H9 (cell line): ENCODE measurements around the gene FANK1. TPM values are rescaled to one million over a fixed set of nuclear protein-coding genes. Genes with fewer than 3 reads are reported as not detected.
A peak's percentile ranks its signal among the peaks of the same experiment; 100 is the strongest.

Experiments used
- DNase-seq: peaks from one replicate; pipeline ENCODE4 v3.0.0-alpha.2; 2017
- H2AFZ ChIP-seq: one replicate; pipeline ENCODE4 v1.6.1; 2013; ENCODE audit warnings: mild to moderate bottlenecking, low read length, control low read depth, moderate library complexity
- H2AK5ac ChIP-seq: 2 replicates; pipeline ENCODE4 v1.6.1; 2013; ENCODE audit warnings: low read length, control low read depth, mixed read lengths; ENCODE audit not compliant: insufficient read length
- H2BK120ac ChIP-seq: one replicate; pipeline ENCODE4 v1.6.1; 2013; ENCODE audit warnings: low read depth, mild to moderate bottlenecking, low read length, control low read depth, inconsistent platforms; ENCODE audit not compliant: poor library complexity, severe bottlenecking
- H2BK12ac ChIP-seq: 2 replicates; pipeline ENCODE4 v1.6.1; 2013; ENCODE audit warnings: low read length, control low read depth, mixed read lengths, low read depth; ENCODE audit not compliant: insufficient read length
- H2BK15ac ChIP-seq: 2 replicates; pipeline ENCODE4 v1.6.1; 2013; ENCODE audit warnings: low read depth, low read length, control low read depth
- H2BK20ac ChIP-seq: one replicate; pipeline ENCODE4 v1.6.1; 2013; ENCODE audit warnings: low read depth, mild to moderate bottlenecking, low read length, control low read depth, inconsistent platforms; ENCODE audit not compliant: poor library complexity, severe bottlenecking
- H2BK5ac ChIP-seq: 2 replicates; pipeline ENCODE4 v1.6.1; 2013; ENCODE audit warnings: low read length, control low read depth, mixed read lengths; ENCODE audit not compliant: insufficient read length
- H3K14ac ChIP-seq: 2 replicates; pipeline ENCODE4 v1.6.1; 2013; ENCODE audit warnings: low read length, control low read depth; ENCODE audit not compliant: insufficient read depth
- H3K18ac ChIP-seq: 2 replicates; pipeline ENCODE4 v1.6.1; 2013; ENCODE audit warnings: low read depth, mild to moderate bottlenecking, mixed read lengths, low read length, control low read depth; ENCODE audit not compliant: insufficient read length
- H3K23ac ChIP-seq: 2 replicates; pipeline ENCODE4 v1.6.1; 2013; ENCODE audit warnings: low read length, control low read depth, mixed read lengths, low read depth; ENCODE audit not compliant: insufficient read length
- H3K23me2 ChIP-seq: 2 replicates; pipeline ENCODE4 v1.6.1; 2013; ENCODE audit warnings: low read depth, mild to moderate bottlenecking, mixed read lengths, low read length, control low read depth; ENCODE audit not compliant: insufficient read length, poor library complexity, severe bottlenecking
- H3K27ac ChIP-seq: 2 replicates; pipeline ENCODE4 v1.5.1; 2013; ENCODE audit warnings: low read length, control low read depth, mixed read lengths, low read depth; ENCODE audit not compliant: insufficient read length
- H3K27me3 ChIP-seq: 2 replicates; pipeline ENCODE4 v1.6.1; 2013; ENCODE audit warnings: low read length, control low read depth, inconsistent platforms; ENCODE audit not compliant: insufficient read depth
- H3K4ac ChIP-seq: 2 replicates; pipeline ENCODE4 v1.6.1; 2013; ENCODE audit warnings: low read depth, mild to moderate bottlenecking, control low read depth, inconsistent platforms, low read length, moderate library complexity
- H3K4me1 ChIP-seq: 2 replicates; pipeline ENCODE4 v1.6.1; 2013; ENCODE audit warnings: low read length, control low read depth, inconsistent platforms; ENCODE audit not compliant: insufficient read depth
- H3K4me2 ChIP-seq: 2 replicates; pipeline ENCODE4 v1.6.1; 2013; ENCODE audit warnings: low read length, control low read depth, mixed read lengths; ENCODE audit not compliant: insufficient read length, insufficient read depth
- H3K56ac ChIP-seq: 2 replicates; pipeline ENCODE4 v1.6.1; 2013; ENCODE audit warnings: low read depth, mild to moderate bottlenecking, mixed read lengths, low read length, control low read depth; ENCODE audit not compliant: insufficient read length
- H3K79me1 ChIP-seq: 2 replicates; pipeline ENCODE4 v1.6.1; 2013; ENCODE audit warnings: low read depth, mild to moderate bottlenecking, moderate library complexity, low read length, control low read depth, inconsistent platforms; ENCODE audit not compliant: insufficient read depth, poor library complexity, severe bottlenecking
- H3K79me2 ChIP-seq: 2 replicates; pipeline ENCODE4 v1.6.1; 2013; ENCODE audit warnings: low read length, control low read depth, inconsistent platforms; ENCODE audit not compliant: insufficient read depth
- H3K9ac ChIP-seq: 2 replicates; pipeline ENCODE4 v1.6.1; 2013; ENCODE audit warnings: low read length, control low read depth, mixed read lengths; ENCODE audit not compliant: insufficient read length; ENCODE audit errors: extremely low read depth
- H3K9me3 ChIP-seq: one replicate; pipeline ENCODE4 v1.6.1; 2013; ENCODE audit warnings: low read depth, low read length, inconsistent platforms; ENCODE audit not compliant: control insufficient read depth
- H3T11ph ChIP-seq: one replicate; pipeline ENCODE4 v1.6.1; 2013; ENCODE audit warnings: mild to moderate bottlenecking, low read length, control low read depth, inconsistent platforms
- H4K20me1 ChIP-seq: one replicate; pipeline ENCODE4 v1.6.1; 2013; ENCODE audit not compliant: control insufficient read depth, insufficient read length, insufficient read depth
- H4K5ac ChIP-seq: 2 replicates; pipeline ENCODE4 v1.6.1; 2013; ENCODE audit warnings: low read depth, mild to moderate bottlenecking, mixed read lengths, low read length, control low read depth; ENCODE audit not compliant: insufficient read length
- H4K8ac ChIP-seq: replicated peaks from 2 replicates; pipeline ENCODE4 v1.6.1; 2013; ENCODE audit warnings: low read length, control low read depth, mixed read lengths, low read depth; ENCODE audit not compliant: insufficient read length
- H4K91ac ChIP-seq: 2 replicates; pipeline ENCODE4 v1.6.1; 2013; ENCODE audit warnings: low read depth, mild to moderate bottlenecking, moderate library complexity, mixed read lengths, low read length, control low read depth; ENCODE audit not compliant: insufficient read length
- H3K27ac Mint-ChIP-seq, 3 experiments: 2 replicates in 2 of 3; 3 replicates in 1 of 3; pipeline ENCODE4 v1.8.0; 2020 to 2021; ENCODE audit warnings: mixed read lengths in 3 of 3, mild to moderate bottlenecking in 1 of 3, moderate library complexity in 1 of 3
- H3K27me3 Mint-ChIP-seq: 2 replicates; pipeline ENCODE4 v1.8.0; 2021; ENCODE audit warnings: low read depth, mild to moderate bottlenecking, moderate library complexity, mixed read lengths
- H3K36me3 Mint-ChIP-seq, 3 experiments: 2 replicates in 2 of 3; 3 replicates in 1 of 3; pipeline ENCODE4 v1.8.0; 2020 to 2021; ENCODE audit warnings: low read depth in 3 of 3, mixed read lengths in 3 of 3; ENCODE audit not compliant: insufficient read depth in 1 of 3
- H3K4me1 Mint-ChIP-seq, 2 experiments: 2 replicates each; pipeline ENCODE4 v1.8.0; 2020; ENCODE audit warnings: mixed read lengths in 2 of 2
- H3K4me3 Mint-ChIP-seq, 2 experiments: 2 replicates in 1 of 2; 3 replicates in 1 of 2; pipeline ENCODE4 v1.8.0; 2020 to 2021; ENCODE audit warnings: mild to moderate bottlenecking in 2 of 2, mixed read lengths in 2 of 2, moderate library complexity in 1 of 2
- H3K9me3 Mint-ChIP-seq, 2 experiments: 2 replicates in 1 of 2; 3 replicates in 1 of 2; pipeline ENCODE4 v1.8.0; 2020; ENCODE audit warnings: mild to moderate bottlenecking in 2 of 2, mixed read lengths in 2 of 2, moderate library complexity in 1 of 2
- WGBS: extraction: QIAGEN DNeasy Blood & Tissue Kit; methylation state at CpG from one replicate; pipeline ENCODE4 v1.1.7; 2013; ENCODE audit warnings: missing lambda C conversion rate, low lambda C conversion rate, mixed read lengths; ENCODE audit not compliant: insufficient read length; ENCODE audit errors: extremely low coverage; 5-methylcytosine and 5-hydroxymethylcytosine counted together
- total RNA-seq: library from RNA; stranded (reverse); gene quantifications from 2 replicates; pipeline ENCODE4 v1.2.1, GENCODE V29; 2021
- TF ChIP-seq, protein P1 (sequence below): fragments of 200-600 bp; sonication (generic); conservative IDR thresholded peaks from 3 replicates; pipeline ENCODE4 v1.8.0; 2021; ENCODE audit warnings: antibody characterized with exemption, mild to moderate bottlenecking

FANK1 gene
- total RNA-seq, 1 experiment from 2014 or later = 0.68 TPM

DNA sequence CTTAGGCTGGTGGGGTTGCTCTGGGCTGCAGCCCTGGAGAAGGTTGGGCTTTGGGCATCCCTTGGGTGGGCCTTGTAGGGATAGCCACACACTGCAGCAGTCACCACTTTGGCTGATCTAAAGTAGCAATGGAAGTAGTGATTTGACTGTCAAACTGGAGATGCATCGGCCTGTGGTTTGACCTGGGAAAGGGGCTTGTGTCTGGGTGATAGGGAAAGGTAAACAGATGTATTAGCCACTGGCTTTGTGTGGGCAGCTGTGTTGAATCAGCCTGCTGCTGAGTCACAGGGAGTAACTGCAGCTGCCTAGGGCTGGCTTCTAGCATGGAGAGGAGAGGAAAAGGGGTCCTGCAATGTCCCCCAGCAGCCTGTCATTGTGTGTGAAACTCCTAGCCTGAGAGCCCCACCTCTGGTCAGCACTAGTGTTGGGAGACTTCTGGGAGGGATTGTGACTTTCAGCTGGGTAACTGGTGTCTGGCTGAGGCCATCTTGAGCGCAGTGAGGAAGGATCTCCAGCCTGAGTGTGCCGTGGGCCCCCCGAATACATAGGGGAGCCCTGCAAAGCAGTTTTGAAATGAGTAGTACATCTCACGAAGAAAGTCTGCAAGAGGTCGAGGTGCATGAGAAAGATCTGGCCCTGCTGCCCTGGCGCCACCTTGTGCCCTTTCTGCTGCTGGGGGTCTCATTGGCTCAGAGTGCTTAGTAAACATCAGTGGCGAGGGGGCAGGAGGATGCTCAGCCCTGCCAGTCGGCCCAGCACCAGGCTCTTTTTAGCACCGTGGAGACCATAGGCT is 117.3 kb downstream of the FANK1 start:
- Histone ChIP-seq H4K5ac (no peak overlapping the region), H3K4ac (no peak overlapping the region), H3K23ac (no peak overlapping the region), H3K18ac (no peak overlapping the region), H2BK15ac (no peak overlapping the region), H3K56ac (no peak overlapping the region), H4K20me1 (no peaks in the 10 kb centered on the region), H3K23me2 (no peaks in the 10 kb centered on the region), H3K14ac (no peak overlapping the region), H3K79me2 (no peaks in the 10 kb centered on the region), H3K9ac (no peak overlapping the region), H3K4me2 (no peak overlapping the region), H2BK5ac (no peak overlapping the region), H3K27ac (no peak overlapping the region), H2AK5ac (no peak overlapping the region), H3K79me1 (no peaks in the 10 kb centered on the region), H4K91ac (no peak overlapping the region), H3K4me1 (no peaks in the 10 kb centered on the region), H3K9me3 (no peaks in the 10 kb centered on the region), H3K27me3 (no peaks in the 10 kb centered on the region; the same call in 1 of the 2 replicates), H2BK20ac (no peak overlapping the region), H4K8ac (no peak overlapping the region), H3T11ph (no peak overlapping the region), H2BK120ac (no peak overlapping the region), H2BK12ac (no peak overlapping the region), H2AFZ (no peak overlapping the region)
- H3K36me3 Mint-ChIP-seq = no peaks in the 10 kb centered on the region; a peak in 1 of 7 replicates
- DNase-seq = peak; percentile 57
- TF ChIP-seq, protein P1, sequence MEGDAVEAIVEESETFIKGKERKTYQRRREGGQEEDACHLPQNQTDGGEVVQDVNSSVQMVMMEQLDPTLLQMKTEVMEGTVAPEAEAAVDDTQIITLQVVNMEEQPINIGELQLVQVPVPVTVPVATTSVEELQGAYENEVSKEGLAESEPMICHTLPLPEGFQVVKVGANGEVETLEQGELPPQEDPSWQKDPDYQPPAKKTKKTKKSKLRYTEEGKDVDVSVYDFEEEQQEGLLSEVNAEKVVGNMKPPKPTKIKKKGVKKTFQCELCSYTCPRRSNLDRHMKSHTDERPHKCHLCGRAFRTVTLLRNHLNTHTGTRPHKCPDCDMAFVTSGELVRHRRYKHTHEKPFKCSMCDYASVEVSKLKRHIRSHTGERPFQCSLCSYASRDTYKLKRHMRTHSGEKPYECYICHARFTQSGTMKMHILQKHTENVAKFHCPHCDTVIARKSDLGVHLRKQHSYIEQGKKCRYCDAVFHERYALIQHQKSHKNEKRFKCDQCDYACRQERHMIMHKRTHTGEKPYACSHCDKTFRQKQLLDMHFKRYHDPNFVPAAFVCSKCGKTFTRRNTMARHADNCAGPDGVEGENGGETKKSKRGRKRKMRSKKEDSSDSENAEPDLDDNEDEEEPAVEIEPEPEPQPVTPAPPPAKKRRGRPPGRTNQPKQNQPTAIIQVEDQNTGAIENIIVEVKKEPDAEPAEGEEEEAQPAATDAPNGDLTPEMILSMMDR = peak; percentile 56
- H3K27ac Mint-ChIP-seq = peak overlapping the region in 1 of 3 experiments; percentile 59; a peak in 1 of 7 replicates
- no CpG with 5 or more reads among the region's 10 CpGs for WGBS
- H3K27me3 Mint-ChIP-seq = 0 out of 2 replicates have a peak, but pooled peaks cover 1% of the 10 kb centered on the region
- H3K4me3 Mint-ChIP-seq = no peak overlapping the region
- peaks cover 2% of the 10 kb centered on the region in 2 experiments; a peak in 2 of 5 replicates for H3K9me3 Mint-ChIP-seq
- peaks cover 8% of the 10 kb centered on the region in 2 experiments for H3K4me1 Mint-ChIP-seq
